ENCODE measurements around the gene COL4A3. TPM values are rescaled to one million over a fixed set of nuclear protein-coding genes. Genes with fewer than 3 reads are reported as not detected.

COL4A3 gene
- total RNA-seq, 6 donors from 2014 or later: 32.9 to 129 (median 60.6) TPM

DNA sequence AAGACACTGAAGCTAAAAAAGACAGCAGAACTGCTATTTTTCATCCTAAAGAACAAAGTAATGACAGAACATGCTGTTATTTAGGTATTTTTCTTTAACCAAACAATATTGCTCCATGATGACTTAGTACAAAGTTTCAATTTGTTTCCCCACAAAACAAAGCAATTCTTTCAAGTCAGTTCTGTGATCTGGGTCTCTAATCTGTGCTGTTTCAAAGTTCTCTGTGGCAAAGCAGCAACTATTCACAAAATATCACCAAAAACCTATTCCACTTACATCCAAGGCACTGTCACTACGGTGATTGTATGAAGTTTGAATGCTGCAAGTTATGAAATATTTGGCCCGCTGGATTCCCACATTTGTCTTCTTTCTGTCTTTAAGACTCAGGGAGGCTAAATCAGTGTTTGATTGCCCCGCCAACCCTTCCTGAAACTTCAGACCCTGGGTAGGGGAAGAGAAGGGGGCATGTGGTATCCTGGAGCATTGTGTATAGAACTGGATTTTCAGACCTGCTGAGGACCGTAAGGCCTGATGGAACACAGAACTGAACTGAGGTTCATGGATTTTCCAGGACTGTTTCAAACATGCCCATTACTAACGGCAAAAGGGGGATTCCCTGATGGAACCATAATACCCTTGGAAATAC, 147.6 kb downstream of the COL4A3 start:
- no peaks in the 10 kb centered on the region for H3K27me3 ChIP-seq
- DNase-seq (no peak), ATAC-seq (ENCODE audit: low FRiP score in 2 of 2) (no peak)
- no peaks in the 10 kb centered on the region for H3K9me3 ChIP-seq
- H3K27ac ChIP-seq: no peak overlapping the region
- no peak overlapping the region for H3K4me3 ChIP-seq
- WGBS, 2 donors: 88 to 96% methylated on average over 5 of the region's 5 CpGs
- TF ChIP-seq CTCF (IDR thresholded peaks at IDR 0.05) (no peak), EP300 (IDR thresholded peaks at IDR 0.05) (no peak), POLR2AphosphoS5 (IDR thresholded peaks at IDR 0.05) (no peak), POLR2A (IDR thresholded peaks at IDR 0.05) (no peak)
- H3K4me1 ChIP-seq: no peaks in the 10 kb centered on the region
- peaks cover 0 to 3% (median 0%) of the 10 kb centered on the region in 4 donors for H3K36me3 ChIP-seq

- peaks cover 0 to 3% (median 0%) of the 10 kb centered on the region in 4 donors for H3K36me3 ChIP-seq
- no peak for TF ChIP-seq POLR2A (IDR thresholded peaks at IDR 0.05)
- TF ChIP-seq EP300 (IDR thresholded peaks at IDR 0.05): no peak
- no peak for TF ChIP-seq POLR2AphosphoS5 (IDR thresholded peaks at IDR 0.05)
- no peak for TF ChIP-seq CTCF (IDR thresholded peaks at IDR 0.05)
- H3K4me3 ChIP-seq: no peak overlapping the region
- H3K9me3 ChIP-seq: no peaks in the 10 kb centered on the region
- ATAC-seq (ENCODE audit: low FRiP score in 2 of 2) (no peak), DNase-seq (no peak)
- WGBS, 2 donors: 50 to 68% methylated on average over 2 of the region's 2 CpGs
- no peak overlapping the region for H3K27ac ChIP-seq
- H3K27me3 ChIP-seq: no peaks in the 10 kb centered on the region
- no peaks in the 10 kb centered on the region for H3K4me1 ChIP-seq
These were observed 148.2 kb downstream of the COL4A3 start for GRCh38 chr2:227312579-227312978.

- no peak overlapping the region for H3K4me3 ChIP-seq
- no peaks in the 10 kb centered on the region for H3K4me1 ChIP-seq
- H3K9me3 ChIP-seq: no peaks in the 10 kb centered on the region
- TF ChIP-seq POLR2AphosphoS5 (IDR thresholded peaks at IDR 0.05) (no peak), POLR2A (IDR thresholded peaks at IDR 0.05) (no peak), CTCF (IDR thresholded peaks at IDR 0.05) (no peak), EP300 (IDR thresholded peaks at IDR 0.05) (no peak)
- H3K27ac ChIP-seq: no peak overlapping the region
- ATAC-seq (ENCODE audit: low FRiP score in 2 of 2): no peak
- H3K27me3 ChIP-seq: no peaks in the 10 kb centered on the region
- H3K36me3 ChIP-seq: peaks cover 0 to 3% (median 0%) of the 10 kb centered on the region in 4 donors
- 96% methylated on average over 1 of the region's 1 CpG for WGBS, 2 donors
- no peak for DNase-seq
These were observed 148.9 kb downstream of the COL4A3 start for GRCh38 chr2:227313310-227313709.

DNA sequence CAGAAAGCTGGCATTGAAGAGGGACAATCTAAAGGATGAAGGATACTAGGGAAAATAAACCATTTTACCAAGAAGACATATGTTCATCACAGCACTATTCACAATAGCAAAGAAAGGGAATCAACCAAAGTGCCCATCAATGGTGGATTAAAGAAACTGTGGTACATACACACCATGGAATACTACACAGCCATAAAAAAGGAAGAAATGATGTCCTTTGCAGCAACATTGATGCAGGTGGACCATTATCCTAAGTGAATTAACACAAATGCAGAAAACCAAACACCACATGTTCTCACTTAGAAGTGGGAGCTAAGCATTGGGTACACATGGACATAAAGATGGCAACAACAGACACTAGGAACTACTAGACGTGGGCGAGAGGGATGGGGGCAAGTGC, 153.4 kb downstream of the COL4A3 start:
- Histone ChIP-seq H3K4me1 (no peaks in the 10 kb centered on the region), H3K4me3 (no peak overlapping the region), H3K27ac (no peak overlapping the region), H3K27me3 (no peaks in the 10 kb centered on the region), H3K36me3 (no peaks in the 10 kb centered on the region), H3K9me3 (no peaks in the 10 kb centered on the region)
- 86 to 95% methylated on average over 2 of the region's 2 CpGs for WGBS, 2 donors
- TF ChIP-seq CTCF (IDR thresholded peaks at IDR 0.05) (no peak), EP300 (IDR thresholded peaks at IDR 0.05) (no peak), POLR2AphosphoS5 (IDR thresholded peaks at IDR 0.05) (no peak), POLR2A (IDR thresholded peaks at IDR 0.05) (no peak)
- ATAC-seq (ENCODE audit: low FRiP score in 2 of 2): no peak
- no peak for DNase-seq
